Measurements from ENCODE around the gene GATB. TPM values are rescaled to one million over a fixed set of nuclear protein-coding genes. Genes with fewer than 3 reads are reported as not detected.

The GATB gene
- total and polyA plus RNA-seq, 2 experiments from 2014 or later, result 19.4 to 20.1 TPM

DNA sequence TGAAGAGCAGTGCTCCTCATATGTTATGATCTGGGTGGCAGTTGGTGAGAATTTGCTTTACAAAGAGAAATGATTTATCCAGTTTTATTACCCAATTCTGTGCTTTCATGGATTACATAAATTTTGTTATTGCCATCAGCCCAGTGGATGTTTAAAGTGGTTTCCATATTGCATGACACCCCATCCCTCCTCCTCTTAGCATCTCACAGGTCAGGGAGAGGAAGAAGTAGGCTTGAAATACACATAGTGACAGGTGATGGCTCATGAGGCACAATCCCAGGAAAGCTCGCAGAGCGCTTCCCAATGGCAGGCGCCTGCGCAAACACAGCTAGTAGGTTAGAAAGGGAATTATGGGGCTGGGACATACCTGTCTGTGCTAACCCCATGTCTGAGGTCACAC, 47.7 kb upstream of the GATB start:
- no peak for DNase-seq (ENCODE audit: low spot score)
- H3K79me2 ChIP-seq, result no peaks in the 10 kb centered on the region
- H3K4me1 ChIP-seq (ENCODE audit: insufficient read depth), result peaks cover 6% of the 10 kb centered on the region
- no peaks in the 10 kb centered on the region for H3K36me3 ChIP-seq (replicated peaks; ENCODE audit: insufficient read depth, low read depth)
- no peak overlapping the region for H3K4me3 ChIP-seq
- no peaks in the 10 kb centered on the region for H4K20me1 ChIP-seq (ENCODE audit: insufficient read depth, poor library complexity, severe bottlenecking)
- H3K27ac ChIP-seq, result no peak overlapping the region
- WGBS (ENCODE audit: low lambda C conversion rate, missing lambda C conversion rate), result 93% methylated on average over 4 of the region's 4 CpGs
- no peak overlapping the region for H3K4me2 ChIP-seq
- no peaks in the 10 kb centered on the region for H3K9me2 ChIP-seq (replicated peaks; ENCODE audit: insufficient read depth)
- H2AFZ ChIP-seq, result no peak overlapping the region
- no peaks in the 10 kb centered on the region for H3K27me3 ChIP-seq
- TF ChIP-seq EZH2 (IDR thresholded peaks at IDR 0.05; ENCODE audit: borderline replicate concordance), result no peak
- TF ChIP-seq EZH2phosphoT487 (IDR thresholded peaks at IDR 0.05; ENCODE audit: low read depth, severe bottlenecking, unreplicated experiment), result no peak
- TF ChIP-seq, protein P1, sequence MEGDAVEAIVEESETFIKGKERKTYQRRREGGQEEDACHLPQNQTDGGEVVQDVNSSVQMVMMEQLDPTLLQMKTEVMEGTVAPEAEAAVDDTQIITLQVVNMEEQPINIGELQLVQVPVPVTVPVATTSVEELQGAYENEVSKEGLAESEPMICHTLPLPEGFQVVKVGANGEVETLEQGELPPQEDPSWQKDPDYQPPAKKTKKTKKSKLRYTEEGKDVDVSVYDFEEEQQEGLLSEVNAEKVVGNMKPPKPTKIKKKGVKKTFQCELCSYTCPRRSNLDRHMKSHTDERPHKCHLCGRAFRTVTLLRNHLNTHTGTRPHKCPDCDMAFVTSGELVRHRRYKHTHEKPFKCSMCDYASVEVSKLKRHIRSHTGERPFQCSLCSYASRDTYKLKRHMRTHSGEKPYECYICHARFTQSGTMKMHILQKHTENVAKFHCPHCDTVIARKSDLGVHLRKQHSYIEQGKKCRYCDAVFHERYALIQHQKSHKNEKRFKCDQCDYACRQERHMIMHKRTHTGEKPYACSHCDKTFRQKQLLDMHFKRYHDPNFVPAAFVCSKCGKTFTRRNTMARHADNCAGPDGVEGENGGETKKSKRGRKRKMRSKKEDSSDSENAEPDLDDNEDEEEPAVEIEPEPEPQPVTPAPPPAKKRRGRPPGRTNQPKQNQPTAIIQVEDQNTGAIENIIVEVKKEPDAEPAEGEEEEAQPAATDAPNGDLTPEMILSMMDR (IDR thresholded peaks at IDR 0.05; ENCODE audit: poor library complexity), result no peak
- H3K9me3 ChIP-seq (ENCODE audit: low read depth), result no peaks in the 10 kb centered on the region

DNA sequence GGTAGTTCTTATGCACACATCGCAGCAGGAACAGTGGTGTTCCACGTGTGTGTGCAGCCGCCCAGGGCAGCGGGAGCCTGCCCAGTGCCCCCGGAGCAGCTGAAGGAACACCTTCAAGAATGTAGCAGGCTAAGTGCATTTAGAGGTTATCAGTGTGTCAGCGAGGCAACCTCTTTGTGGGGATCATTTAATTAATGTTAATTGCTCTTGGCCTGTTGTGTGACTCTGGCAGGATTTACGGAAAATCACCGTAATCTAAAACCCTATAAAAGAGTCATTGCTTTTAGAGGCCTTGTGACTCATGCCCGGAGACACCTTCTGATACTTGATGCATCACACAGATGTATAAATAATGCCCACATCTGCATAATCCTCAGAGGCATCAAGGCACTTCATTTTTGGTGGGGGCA, 47.3 kb upstream of the GATB start:
- no peaks in the 10 kb centered on the region for H3K79me2 ChIP-seq
- TF ChIP-seq EZH2 (IDR thresholded peaks at IDR 0.05; ENCODE audit: borderline replicate concordance), result no peak
- TF ChIP-seq, protein P1 (IDR thresholded peaks at IDR 0.05; ENCODE audit: poor library complexity), result no peak
- no peak for TF ChIP-seq EZH2phosphoT487 (IDR thresholded peaks at IDR 0.05; ENCODE audit: low read depth, severe bottlenecking, unreplicated experiment)
- no peaks in the 10 kb centered on the region for H3K9me2 ChIP-seq (replicated peaks; ENCODE audit: insufficient read depth)
- no peak overlapping the region for H2AFZ ChIP-seq
- H3K27ac ChIP-seq, result no peak overlapping the region
- peaks cover 6% of the 10 kb centered on the region for H3K4me1 ChIP-seq (ENCODE audit: insufficient read depth)
- no peaks in the 10 kb centered on the region for H3K27me3 ChIP-seq
- no peaks in the 10 kb centered on the region for H3K9me3 ChIP-seq (ENCODE audit: low read depth)
- no peak for DNase-seq (ENCODE audit: low spot score)
- no peak overlapping the region for H3K4me2 ChIP-seq
- no peak overlapping the region for H3K4me3 ChIP-seq
- 44% methylated on average over 9 of the region's 9 CpGs for WGBS (ENCODE audit: low lambda C conversion rate, missing lambda C conversion rate)
- H3K36me3 ChIP-seq (replicated peaks; ENCODE audit: insufficient read depth, low read depth), result no peaks in the 10 kb centered on the region
- H4K20me1 ChIP-seq (ENCODE audit: insufficient read depth, poor library complexity, severe bottlenecking), result no peaks in the 10 kb centered on the region

DNA sequence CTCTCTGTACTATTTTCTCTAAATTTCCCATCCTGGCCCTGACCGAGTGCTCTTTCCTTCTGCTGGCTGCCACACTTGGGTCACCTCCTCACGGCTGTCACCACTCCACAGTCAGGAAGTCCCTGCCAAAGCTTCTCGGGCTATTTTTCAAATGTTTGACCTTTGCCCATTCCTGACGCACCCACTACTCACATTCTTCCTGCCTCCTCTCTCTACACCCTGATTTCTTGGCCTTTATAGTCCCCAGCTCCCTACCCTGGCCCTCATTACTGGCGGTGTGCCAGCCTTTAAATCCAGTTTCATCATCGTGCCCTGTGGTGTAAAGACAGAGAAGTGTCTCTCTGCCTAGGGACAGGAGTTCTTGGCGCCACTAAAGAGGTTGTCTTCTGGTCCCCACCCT, 46.4 kb upstream of the GATB start:
- Histone ChIP-seq H3K27me3 (no peaks in the 10 kb centered on the region), H3K79me2 (no peaks in the 10 kb centered on the region), H3K4me3 (no peak overlapping the region), H3K36me3 (replicated peaks; ENCODE audit: insufficient read depth, low read depth) (no peaks in the 10 kb centered on the region), H2AFZ (peak overlapping the region; percentile 43), H3K9me2 (replicated peaks; ENCODE audit: insufficient read depth) (no peaks in the 10 kb centered on the region), H3K27ac (peak overlapping the region; percentile 36), H3K4me2 (no peak overlapping the region), H4K20me1 (ENCODE audit: insufficient read depth, poor library complexity, severe bottlenecking) (no peaks in the 10 kb centered on the region), H3K9me3 (ENCODE audit: low read depth) (no peaks in the 10 kb centered on the region), H3K4me1 (ENCODE audit: insufficient read depth) (peaks cover 6% of the 10 kb centered on the region)
- WGBS (ENCODE audit: low lambda C conversion rate, missing lambda C conversion rate), result 85% methylated on average over 7 of the region's 7 CpGs
- no peak for TF ChIP-seq EZH2phosphoT487 (IDR thresholded peaks at IDR 0.05; ENCODE audit: low read depth, severe bottlenecking, unreplicated experiment)
- no peak for TF ChIP-seq EZH2 (IDR thresholded peaks at IDR 0.05; ENCODE audit: borderline replicate concordance)
- no peak for DNase-seq (ENCODE audit: low spot score)

DNA sequence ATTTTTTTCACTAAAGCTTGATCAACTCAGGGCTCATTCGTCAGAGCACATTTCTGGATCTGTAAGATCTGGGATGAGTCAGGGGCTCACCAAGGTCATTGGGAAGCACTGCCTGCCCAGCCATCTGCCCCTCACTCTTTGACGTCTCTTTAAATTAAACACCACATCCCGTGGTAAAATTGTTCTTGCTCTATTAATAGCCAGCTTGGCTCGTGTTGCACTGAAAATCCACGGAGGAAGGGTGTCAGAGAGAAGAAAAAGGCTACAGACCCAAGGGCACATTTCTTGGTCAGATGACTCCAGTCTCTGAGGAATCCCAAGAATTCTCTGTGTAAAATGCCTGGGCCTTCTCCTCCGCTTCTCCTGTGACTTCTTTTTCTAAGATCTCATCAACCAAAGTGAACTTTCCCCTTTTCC, 45.7 kb upstream of the GATB start:
- H3K4me3 ChIP-seq, result no peak overlapping the region
- no peaks in the 10 kb centered on the region for H3K9me3 ChIP-seq (ENCODE audit: low read depth)
- H3K27ac ChIP-seq, result peak overlapping the region; percentile 36
- H3K79me2 ChIP-seq, result no peaks in the 10 kb centered on the region
- H3K27me3 ChIP-seq, result no peaks in the 10 kb centered on the region
- H3K4me1 ChIP-seq (ENCODE audit: insufficient read depth), result peaks cover 6% of the 10 kb centered on the region
- H3K4me2 ChIP-seq, result no peak overlapping the region
- no peaks in the 10 kb centered on the region for H4K20me1 ChIP-seq (ENCODE audit: insufficient read depth, poor library complexity, severe bottlenecking)
- H3K36me3 ChIP-seq (replicated peaks; ENCODE audit: insufficient read depth, low read depth), result no peaks in the 10 kb centered on the region
- no peak overlapping the region for H2AFZ ChIP-seq
- no peak for DNase-seq (ENCODE audit: low spot score)
- TF ChIP-seq EZH2 (IDR thresholded peaks at IDR 0.05; ENCODE audit: borderline replicate concordance), result no peak
- TF ChIP-seq EZH2phosphoT487 (IDR thresholded peaks at IDR 0.05; ENCODE audit: low read depth, severe bottlenecking, unreplicated experiment), result no peak
- TF ChIP-seq, protein P1 (IDR thresholded peaks at IDR 0.05; ENCODE audit: poor library complexity), result no peak
- no peaks in the 10 kb centered on the region for H3K9me2 ChIP-seq (replicated peaks; ENCODE audit: insufficient read depth)
- WGBS (ENCODE audit: low lambda C conversion rate, missing lambda C conversion rate), result 45% methylated on average over 6 of the region's 6 CpGs

Measured in hepatocyte (in vitro differentiated cells).